Keratinocyte (primary cell): Measurements from ENCODE around the gene MUC21.

Source experiments
- CTCF ChIP-seq, 3 experiments: IDR thresholded peaks in 1 of 3; conservative IDR thresholded peaks in 1 of 3; optimal IDR thresholded peaks in 1 of 3; 2 replicates in 2 of 3; 3 replicates in 1 of 3; pipeline versions ENCODE3 to v1.5.1; 2011; ENCODE audit warnings: low read length in 3 of 3, mild to moderate bottlenecking in 3 of 3, moderate library complexity in 2 of 3, control low read depth in 1 of 3, inconsistent platforms in 1 of 3; ENCODE audit not compliant: insufficient read depth in 2 of 3; ENCODE audit errors: extremely low read depth in 1 of 3
- EZH2 ChIP-seq: IDR thresholded peaks from one replicate; pipeline ENCODE4 v1.6.1; 2012; ENCODE audit warnings: inconsistent platforms, mild to moderate bottlenecking, low read length, moderate library complexity

GRCh38 chr6:30939473-30939872 is 44.0 kb upstream of the MUC21 start:
- TF ChIP-seq CTCF (optimal IDR thresholded peaks at IDR 0.05 in 1 of 3, IDR thresholded peaks at IDR 0.05 in 1 of 3, conservative IDR thresholded peaks at IDR 0.05 in 1 of 3; ENCODE audit: extremely low read depth in 1 of 3, insufficient read depth in 2 of 3, low read length in 3 of 3) (no peak), EZH2 (no peak)
